Posterior cingulate gyrus (tissue), 11 donors: ENCODE measurements around the gene DNAH1.

Experiments used
- DNase-seq, 10 donors: peaks; one replicate each; pipeline versions ENCODE4 v3.0.0 to v3.0.0-alpha.2; 2020 to 2021; ENCODE audit warnings: mixed read lengths in 3 of 10
- intact Hi-C: fragments of 100-400 bp; cut with DNase I; formaldehyde crosslinking; loops from one replicate; pipeline ENCODE4 v1.15.1; 2023

Gene DNAH1

GRCh38 chr3:52305926-52306325 lies 10.2 kb upstream of the DNAH1 start:
- intact Hi-C loops, result no loop called here
- DNase-seq, result no peak

GRCh38 chr3:52306978-52307377 lies 9.1 kb upstream of the DNAH1 start:
- intact Hi-C loops, result no loop called here
- DNase-seq, result no peak

DNA sequence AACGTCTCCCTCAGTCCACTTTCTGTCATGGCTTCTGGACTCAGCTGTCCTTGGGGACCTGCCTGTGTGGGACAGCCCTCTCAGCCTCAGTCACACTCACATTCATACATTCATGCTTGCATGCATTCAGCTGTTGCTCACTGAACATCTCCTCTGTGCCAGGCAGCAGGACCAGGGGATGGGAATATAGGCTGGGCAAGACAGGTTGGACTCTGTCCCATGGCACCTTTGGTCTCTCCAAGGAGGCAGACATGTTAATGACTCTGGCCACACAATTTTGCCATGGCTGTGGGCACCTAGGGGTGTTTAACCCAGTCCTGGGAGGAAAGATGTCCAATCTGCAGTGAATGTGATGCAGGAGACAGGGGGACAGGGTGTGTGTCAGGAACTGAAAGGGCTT lies 7.8 kb upstream of the DNAH1 start:
- intact Hi-C loops, result no loop called here

GRCh38 chr3:52310861-52311575 lies 5.1 kb upstream of the DNAH1 start:
- no peak for DNase-seq
- intact Hi-C loops, result no loop called here

More for the DNA sequence above, 7.8 kb upstream of the DNAH1 start:
- no peak for DNase-seq

- intact Hi-C loops, result no loop called here
- DNase-seq, result no peak
These were observed 4.5 kb upstream of the DNAH1 start for GRCh38 chr3:52311576-52312119.

GRCh38 chr3:52313188-52313773 lies 2.8 kb upstream of the DNAH1 start:
- intact Hi-C loops, result no loop called here
- no peak for DNase-seq

GRCh38 chr3:52313774-52314188 lies 2.3 kb upstream of the DNAH1 start:
- intact Hi-C loops, result no loop called here
- no peak for DNase-seq

DNA sequence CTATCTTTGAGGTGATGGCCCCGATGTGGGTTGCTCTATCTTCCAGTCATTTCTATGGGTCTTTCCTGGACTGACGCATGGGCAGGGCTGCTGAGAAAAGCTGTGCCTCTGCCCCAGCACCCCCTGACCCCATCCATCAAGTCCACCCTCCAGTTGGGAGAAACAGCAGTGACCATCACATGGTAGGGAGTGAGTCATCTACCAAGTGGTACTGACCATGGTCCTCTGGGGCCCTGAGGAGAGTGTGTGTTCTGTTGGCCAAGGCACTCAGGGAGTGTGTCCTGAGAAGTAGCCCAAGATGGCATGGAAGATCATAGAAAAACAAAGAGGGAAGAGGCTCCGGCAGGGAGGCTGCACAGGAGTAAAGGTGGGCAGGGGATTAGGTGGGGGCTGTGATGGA lies 1.6 kb upstream of the DNAH1 start:
- intact Hi-C loops, result no loop called here
- DNase-seq, result no peak

GRCh38 chr3:52315006-52315405 lies 1.1 kb upstream of the DNAH1 start:
- intact Hi-C loops, result no loop called here
- DNase-seq, result no peak

DNA sequence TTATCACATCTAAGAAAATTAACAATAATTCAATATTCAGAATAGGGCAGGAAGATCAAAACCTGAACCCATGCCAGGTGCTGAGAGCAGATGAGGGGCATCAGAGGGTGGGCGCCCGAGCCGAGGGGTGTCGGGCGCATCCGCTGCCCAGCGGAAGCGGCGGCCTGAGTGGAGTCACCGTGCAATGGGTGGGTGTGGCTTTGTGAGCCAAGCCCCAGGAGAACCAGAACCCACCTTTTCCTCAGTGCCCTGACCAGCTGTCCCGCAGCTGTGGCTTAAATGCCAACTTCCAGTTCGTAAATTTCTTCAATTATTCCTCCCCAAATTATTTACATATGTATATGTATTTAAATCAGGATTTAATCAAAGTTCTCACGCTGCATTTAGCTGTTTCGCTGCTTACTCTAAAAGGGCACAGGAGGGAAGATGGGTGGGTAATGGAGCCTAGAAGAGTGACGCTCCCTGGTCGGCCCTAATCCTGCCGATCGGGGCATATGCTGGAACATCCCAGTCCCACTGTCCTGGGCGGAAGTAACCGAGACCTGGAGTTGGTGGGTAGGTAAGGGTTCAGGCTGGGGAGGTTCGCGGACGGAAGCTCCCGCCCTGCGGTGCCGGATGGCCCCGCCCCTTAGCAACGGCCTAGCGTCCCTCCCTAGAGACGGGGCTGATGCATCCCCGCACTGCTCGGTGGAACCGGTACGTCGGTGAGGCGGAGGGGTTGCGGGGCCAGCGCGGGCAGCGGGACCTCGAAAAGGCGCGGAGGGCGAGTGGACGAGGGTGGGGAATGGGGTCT lies 1.3 kb downstream of the DNAH1 start:
- DNase-seq, result no peak
- intact Hi-C loops, result no loop called here

DNA sequence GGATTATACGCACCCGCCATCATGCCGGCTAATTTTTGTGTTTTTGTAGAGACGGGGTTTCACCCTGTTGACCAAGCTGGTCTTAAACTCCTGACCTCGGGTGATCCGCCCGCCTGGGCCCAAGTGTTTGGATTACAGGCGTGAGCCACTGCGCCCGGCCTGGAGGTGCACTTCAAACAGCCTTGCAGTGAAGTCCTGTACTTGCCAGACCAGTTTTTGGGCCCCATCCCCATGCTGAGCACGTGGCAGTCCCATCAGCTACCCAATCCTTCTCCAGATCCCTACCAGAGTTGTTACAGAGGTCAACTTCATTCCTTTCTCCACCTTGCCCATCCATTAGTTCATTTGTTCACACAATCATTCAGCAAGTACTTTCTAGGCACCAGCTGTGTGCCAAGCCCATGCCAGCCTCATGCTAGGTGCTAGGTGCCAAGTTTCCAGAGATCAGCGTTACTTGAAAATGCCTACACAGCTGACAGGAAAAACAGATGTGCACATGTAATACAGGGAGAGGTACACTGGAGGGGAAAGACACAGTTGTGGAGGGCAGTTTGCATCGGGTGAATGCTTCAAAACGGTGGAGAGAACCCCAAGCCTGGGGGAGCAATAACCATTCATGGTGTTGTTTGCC lies 2.2 kb downstream of the DNAH1 start:
- no peak for DNase-seq
- intact Hi-C loops, result no loop called here

- intact Hi-C loops, result no loop called here
- no peak for DNase-seq
These were observed 3.9 kb downstream of the DNAH1 start for GRCh38 chr3:52319921-52320595.

DNA sequence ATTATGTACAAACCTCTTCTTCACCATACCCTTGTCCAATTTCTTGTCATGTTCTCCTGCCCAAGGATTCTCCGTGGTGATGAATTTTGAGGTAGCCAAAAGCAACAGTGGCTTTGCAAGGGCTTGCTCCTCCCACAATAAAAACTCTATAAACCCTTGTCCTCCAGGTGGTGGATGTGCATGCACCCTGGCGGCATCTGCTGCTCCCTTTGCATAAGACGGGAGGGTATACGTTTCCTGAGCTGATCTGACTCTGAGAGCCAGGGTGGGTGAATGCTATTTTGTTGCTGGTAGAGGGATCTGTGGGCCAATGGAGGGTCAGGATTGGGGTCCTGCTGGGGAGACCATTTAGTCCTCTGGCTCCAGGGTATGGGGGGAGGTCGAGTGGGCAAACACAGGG lies 5.4 kb downstream of the DNAH1 start:
- DNase-seq, result no peak
- intact Hi-C loops, result no loop called here

DNA sequence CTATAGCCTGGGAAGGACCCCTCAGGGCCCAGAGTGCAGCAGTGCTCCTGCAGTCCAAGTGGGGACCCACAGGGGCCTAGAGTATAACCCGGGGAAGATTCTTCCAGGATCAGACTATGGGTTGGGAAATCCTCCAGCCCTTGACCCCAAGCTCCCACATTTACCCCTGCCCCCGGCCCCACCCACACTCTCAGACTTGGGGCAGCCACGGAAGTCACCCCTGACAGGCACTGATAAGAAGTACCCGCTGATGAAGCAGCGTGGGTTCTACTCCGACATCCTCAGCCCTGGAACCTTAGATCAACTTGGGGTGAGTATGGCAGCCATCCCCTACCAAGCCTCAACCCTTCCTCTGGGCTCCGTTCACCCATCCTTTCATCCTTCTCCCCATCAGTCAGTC lies 6.3 kb downstream of the DNAH1 start:
- intact Hi-C loops, result no loop called here
- no peak for DNase-seq

DNA sequence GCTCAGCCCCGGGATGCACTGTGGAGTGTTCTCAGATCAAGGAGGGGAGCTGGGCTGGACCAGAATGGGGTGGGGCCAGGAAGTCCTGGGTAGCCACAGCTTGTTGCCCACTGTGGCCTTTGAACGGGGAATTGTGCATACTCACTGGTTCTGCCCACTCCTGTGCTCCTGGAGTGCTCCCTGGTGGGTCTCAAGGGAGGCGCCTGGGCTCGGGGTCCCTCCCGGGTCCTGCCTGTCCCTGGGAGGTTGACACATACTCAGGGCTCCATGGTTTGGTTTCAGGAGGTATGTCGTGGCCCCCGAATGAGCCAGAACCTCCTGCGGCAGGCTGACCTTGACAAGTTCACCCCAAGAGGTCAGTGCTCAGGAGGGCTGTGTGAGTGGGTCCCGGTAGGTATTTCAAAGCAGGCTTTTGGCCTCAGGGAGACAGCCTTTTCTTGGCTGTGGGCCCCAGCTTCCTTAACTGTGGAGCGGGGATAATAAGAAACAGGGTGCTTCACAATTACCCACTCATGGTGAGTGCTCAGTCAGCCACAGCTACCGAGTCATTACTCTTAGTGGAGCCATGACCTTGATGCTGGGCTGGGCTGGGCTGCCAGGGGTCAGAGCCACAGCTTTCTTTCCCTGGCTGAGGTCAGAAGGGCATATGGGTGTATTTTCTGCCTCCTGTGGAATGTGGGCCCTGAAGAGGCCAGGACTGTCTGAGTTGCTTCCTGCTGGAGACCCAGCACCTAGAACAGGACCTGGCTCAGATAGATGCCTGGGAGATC lies 7.6 kb downstream of the DNAH1 start:
- intact Hi-C loops, result no loop called here
- no peak for DNase-seq

DNA sequence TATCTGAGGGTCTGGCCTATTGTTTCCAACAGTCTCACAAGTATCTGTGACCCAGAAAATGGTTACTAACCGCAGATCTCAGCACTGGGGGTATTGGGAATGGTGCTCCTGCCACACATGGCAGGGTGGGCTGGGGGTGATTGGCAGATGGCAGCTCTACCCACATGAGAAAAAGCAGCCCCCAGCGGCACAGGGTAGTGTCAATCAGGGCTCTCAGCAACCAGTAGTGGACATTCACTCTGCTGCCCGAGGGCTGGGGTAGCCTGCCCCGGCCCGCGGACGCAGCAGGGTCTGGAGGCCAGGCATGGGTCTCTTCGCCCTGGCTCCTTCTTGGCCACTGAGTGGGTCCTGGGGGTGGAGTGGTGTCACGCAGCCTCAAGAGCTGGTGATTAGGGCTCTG lies 8.6 kb downstream of the DNAH1 start:
- no peak for DNase-seq
- intact Hi-C loops, result no loop called here

DNA sequence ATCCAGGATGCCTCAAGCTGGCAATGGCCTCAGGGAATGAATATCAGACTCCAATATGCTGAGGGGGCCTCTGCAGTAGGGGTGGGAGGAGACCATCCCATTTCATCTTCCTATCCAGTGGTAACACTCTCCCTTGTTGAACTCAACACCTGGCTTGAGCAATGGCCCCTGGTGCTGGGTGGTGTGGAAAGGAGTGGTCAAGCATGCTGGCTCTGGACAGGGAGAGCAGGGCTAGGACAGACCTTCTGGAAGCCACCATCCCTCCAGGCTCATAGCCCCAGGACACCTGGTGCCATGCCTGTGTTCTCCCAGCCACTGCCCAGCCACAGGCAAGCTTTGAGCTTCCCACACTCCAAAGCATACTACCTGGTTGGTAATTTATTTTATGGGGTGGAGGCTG lies 9.6 kb downstream of the DNAH1 start:
- DNase-seq, result no peak
- intact Hi-C loops, result no loop called here

- intact Hi-C loops, result no loop called here
- no peak for DNase-seq
These were observed 10.9 kb downstream of the DNAH1 start for GRCh38 chr3:52326976-52327375.

DNA sequence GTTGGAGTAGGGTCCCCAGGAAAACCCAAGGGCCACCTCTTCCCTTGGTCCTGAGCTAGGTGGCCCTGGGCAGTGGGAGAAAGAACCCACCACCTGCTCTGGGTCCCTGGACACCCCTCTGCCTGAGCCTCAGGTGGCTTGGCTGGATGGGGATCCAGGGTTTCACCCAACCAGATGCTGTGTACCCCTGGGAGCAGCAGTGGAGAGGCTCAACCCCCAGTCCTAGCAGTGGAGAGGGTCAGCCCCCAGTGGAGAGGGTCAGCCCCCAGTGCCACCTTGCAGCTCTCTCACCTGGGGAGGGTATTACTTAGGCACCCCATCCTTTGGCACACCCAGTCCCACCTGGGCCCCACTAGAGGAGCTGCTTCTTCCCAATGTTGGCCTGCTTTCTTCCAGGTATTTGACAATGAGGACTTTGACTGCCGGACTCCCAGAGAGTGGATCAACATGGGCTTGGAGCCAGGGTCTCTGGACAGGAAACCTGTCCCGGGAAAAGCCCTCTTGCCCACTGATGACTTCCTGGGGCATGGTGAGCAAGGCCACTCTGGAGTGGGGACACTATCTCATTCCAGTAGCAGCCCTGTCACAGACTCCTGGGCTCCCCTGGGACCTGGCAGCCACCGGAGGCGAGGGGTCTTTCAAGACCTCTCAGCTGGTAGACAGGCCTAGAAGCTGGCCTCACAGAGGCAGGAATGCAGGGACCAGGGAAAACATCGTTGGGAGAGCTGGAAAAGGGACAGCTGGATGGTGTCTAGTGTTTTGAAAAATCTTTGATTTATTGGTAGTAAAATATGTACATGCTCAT lies 11.6 kb downstream of the DNAH1 start:
- intact Hi-C loops, result no loop called here
- DNase-seq, result no peak
